Left ventricle myocardium inferior (tissue), 1 donor: Measurements from ENCODE around the gene CCDC187. TPM values are rescaled to one million over a fixed set of nuclear protein-coding genes. Genes with fewer than 3 reads are reported as not detected.

Source experiments
- DNase-seq: peaks from one replicate; pipeline ENCODE4 v3.0.0-alpha.2; 2020
- H3K27ac ChIP-seq: fragments of 200-600 bp; replicated peaks from 2 replicates; pipeline ENCODE4 v1.8.0; 2021
- H3K27me3 ChIP-seq: fragments of 200-600 bp; 2 replicates; pipeline ENCODE4 v1.8.0; 2021; ENCODE audit warnings: low read depth
- H3K36me3 ChIP-seq: fragments of 200-600 bp; 2 replicates; pipeline ENCODE4 v1.8.0; 2021
- H3K4me1 ChIP-seq: fragments of 200-600 bp; 2 replicates; pipeline ENCODE4 v1.8.0; 2021
- H3K4me3 ChIP-seq: fragments of 200-600 bp; 2 replicates; pipeline ENCODE4 v1.8.0; 2021; ENCODE audit warnings: mild to moderate bottlenecking, moderate library complexity
- H3K9me3 ChIP-seq: fragments of 200-600 bp; replicated peaks from 2 replicates; pipeline ENCODE4 v1.8.0; 2021
- intact Hi-C: fragments of 100-400 bp; cut with micrococcal nuclease; formaldehyde crosslinking; loops from one replicate; pipeline ENCODE4 v1.11.0; 2022
- total RNA-seq: library from RNA; stranded (reverse); fragmentation: NEBNext Ultra II Directional; extraction: Animal tissue kit (Norgen Biotek cat#: 25700); gene quantifications from one replicate; pipeline ENCODE4 v1.2.1, GENCODE V29; 2021
- TF ChIP-seq, protein P1 (sequence below): fragments of 200-600 bp; IDR thresholded peaks from 2 replicates; pipeline ENCODE4 v1.8.0; 2021; ENCODE audit warnings: antibody characterized with exemption, mild to moderate bottlenecking, borderline replicate concordance
- donor health status: DM: no; HTN: yes; CAD: no; lungs with severe emphysema.

Gene CCDC187
- total RNA-seq, 1 donor from 2014 or later, result not detected

DNA sequence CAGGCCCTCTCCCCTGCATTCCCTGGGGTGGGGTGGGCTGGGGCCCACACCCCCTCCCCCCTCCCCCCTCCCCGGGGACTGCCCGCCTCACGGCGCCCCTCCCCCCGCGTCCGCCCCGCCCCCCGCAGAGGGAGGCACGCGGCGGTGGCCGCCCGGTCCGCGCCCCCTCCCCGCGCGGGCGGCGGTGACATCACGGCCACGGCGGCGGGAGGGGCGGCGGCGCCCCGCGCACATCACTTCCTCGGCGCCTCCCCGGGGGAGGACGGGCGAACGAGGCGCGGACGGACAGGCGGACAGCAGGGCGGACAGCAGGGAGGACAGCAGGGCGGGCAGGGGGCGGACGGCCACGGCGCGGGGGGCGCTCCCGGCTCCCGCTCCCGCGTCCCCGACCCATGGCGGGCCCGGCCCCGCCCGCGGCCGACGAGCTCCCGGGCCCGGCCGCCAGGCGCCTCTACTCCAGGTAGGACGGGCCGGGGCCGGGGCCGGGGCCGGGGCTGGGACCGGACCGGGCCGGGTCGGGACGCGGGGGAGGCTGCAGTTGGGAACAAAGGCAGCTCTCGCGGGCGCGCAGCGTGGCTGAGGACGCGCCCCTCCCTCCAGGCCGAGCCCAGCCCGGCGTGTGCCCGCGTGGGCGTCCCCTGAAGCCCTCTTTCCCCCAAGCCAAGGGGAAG is 23.5 kb upstream of the CCDC187 start, which contains the start of gene GPSM1:
Gene GPSM1, plus strand, starts transcription at position 236 of the 671 bp plus-strand sequence. Its CDS starts 157 bp downstream, at position 393.
- Histone ChIP-seq H3K9me3 (no peaks in the 10 kb centered on the region), H3K36me3 (no peaks in the 10 kb centered on the region), H3K4me3 (peak within 1 kb of the TSS; percentile 87), H3K27me3 (no peaks in the 10 kb centered on the region), H3K27ac (peak within 1 kb of the TSS; percentile 81), H3K4me1 (peaks cover 62% of the 10 kb centered on the region)
- intact Hi-C loops, result no loop called here
- DNase-seq, result peak; percentile 70
- TF ChIP-seq, protein P1, sequence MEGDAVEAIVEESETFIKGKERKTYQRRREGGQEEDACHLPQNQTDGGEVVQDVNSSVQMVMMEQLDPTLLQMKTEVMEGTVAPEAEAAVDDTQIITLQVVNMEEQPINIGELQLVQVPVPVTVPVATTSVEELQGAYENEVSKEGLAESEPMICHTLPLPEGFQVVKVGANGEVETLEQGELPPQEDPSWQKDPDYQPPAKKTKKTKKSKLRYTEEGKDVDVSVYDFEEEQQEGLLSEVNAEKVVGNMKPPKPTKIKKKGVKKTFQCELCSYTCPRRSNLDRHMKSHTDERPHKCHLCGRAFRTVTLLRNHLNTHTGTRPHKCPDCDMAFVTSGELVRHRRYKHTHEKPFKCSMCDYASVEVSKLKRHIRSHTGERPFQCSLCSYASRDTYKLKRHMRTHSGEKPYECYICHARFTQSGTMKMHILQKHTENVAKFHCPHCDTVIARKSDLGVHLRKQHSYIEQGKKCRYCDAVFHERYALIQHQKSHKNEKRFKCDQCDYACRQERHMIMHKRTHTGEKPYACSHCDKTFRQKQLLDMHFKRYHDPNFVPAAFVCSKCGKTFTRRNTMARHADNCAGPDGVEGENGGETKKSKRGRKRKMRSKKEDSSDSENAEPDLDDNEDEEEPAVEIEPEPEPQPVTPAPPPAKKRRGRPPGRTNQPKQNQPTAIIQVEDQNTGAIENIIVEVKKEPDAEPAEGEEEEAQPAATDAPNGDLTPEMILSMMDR, result no peak

DNA sequence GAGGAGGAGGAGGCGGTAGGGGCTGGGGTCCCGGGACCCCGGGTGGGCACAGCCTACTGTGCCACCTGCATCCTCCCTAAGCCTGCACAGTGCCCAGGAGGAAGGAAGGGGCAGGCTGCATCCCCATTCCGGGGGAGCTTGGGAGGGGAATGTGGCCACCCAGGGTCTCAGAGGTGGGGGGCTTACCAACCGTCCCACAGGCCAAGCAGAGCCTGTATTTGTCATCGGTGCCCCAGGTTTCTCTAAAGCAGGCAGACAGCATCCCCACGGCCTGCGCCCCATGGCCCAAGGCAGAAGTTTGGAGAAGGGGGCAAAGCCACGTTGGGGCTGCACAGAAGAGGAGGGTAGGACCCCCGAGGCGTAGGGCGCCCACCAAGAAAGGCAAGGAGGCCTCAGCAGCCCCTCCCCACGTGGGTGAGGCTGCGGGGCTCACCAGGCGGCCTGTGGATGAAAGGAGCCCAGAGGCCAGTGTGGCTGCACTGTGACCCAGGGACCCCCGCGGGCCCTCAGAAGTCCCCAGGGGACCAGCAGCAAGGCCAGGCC is 22.9 kb upstream of the CCDC187 start:
- Histone ChIP-seq H3K27ac (peak overlapping the region; percentile 81), H3K9me3 (no peaks in the 10 kb centered on the region), H3K4me3 (peak overlapping the region; percentile 87), H3K4me1 (peaks cover 62% of the 10 kb centered on the region), H3K27me3 (no peaks in the 10 kb centered on the region), H3K36me3 (no peaks in the 10 kb centered on the region)
- TF ChIP-seq, protein P1, result no peak
- intact Hi-C loops, result no loop called here
- no peak for DNase-seq

DNA sequence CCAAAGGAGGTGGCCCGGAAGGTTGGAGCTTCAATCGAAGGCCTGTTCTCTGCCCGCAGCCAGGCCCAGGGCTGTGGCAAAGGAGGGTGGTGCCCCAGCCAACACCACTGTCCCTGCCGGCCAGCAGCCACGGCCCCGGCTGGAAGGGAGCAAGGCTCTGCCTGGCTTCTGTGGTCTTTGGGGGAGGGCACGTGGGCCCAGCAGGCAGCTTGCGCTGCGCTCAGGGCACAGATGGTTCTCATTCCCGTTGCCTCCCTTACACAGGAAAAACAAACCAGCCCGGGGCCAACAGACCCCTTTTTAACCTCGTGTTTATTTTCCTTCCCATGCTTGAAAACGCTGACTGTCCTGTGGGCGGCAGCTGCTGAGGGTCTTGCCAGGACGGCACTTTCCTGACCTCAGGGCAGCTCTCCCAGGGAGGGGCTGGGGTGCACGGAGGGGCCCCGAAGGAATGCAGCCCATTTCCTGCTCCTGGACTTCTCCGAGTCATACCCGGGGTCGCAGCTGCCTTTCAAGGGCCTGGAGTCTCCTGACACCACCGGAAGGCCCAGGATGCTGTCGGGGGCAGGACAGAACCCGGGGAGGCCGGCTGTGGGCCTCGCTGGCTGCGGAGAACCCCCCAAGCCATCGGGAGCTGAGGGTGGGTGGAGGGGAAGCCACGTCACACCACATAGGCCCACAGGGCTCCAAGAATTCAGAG is 22.3 kb upstream of the CCDC187 start:
- peaks cover 6% of the 10 kb centered on the region for H3K9me3 ChIP-seq
- no peak overlapping the region for H3K4me3 ChIP-seq
- peak overlapping the region; percentile 81 for H3K27ac ChIP-seq
- intact Hi-C loops, result no loop called here
- H3K36me3 ChIP-seq, result no peaks in the 10 kb centered on the region
- TF ChIP-seq, protein P1, result no peak
- H3K27me3 ChIP-seq, result no peaks in the 10 kb centered on the region
- DNase-seq, result no peak
- H3K4me1 ChIP-seq, result peaks cover 62% of the 10 kb centered on the region

DNA sequence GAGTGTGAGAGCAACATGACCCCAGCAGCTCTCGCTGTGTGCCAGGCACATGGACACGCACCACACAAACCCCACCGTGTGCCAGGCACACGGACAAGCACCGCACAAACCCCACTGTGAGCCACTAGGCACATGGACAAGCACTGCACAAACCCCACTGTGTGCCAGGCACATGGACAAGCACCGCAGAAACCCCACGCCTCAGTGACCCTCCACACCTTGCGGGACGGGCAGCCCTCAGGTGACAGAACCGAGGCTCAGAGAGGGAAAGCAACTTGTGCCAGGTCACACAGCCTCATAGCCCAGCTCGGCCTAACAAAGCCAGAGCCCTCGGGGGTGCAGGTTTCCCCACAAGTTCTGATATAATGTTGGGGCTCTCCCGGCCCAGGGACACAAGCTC is 21.5 kb upstream of the CCDC187 start:
- H3K27ac ChIP-seq, result peak overlapping the region; percentile 81
- H3K9me3 ChIP-seq, result peaks cover 12% of the 10 kb centered on the region
- no peak overlapping the region for H3K4me3 ChIP-seq
- TF ChIP-seq, protein P1, result no peak
- H3K4me1 ChIP-seq, result peaks cover 57% of the 10 kb centered on the region
- no peak for DNase-seq
- intact Hi-C loops, result no loop called here
- no peaks in the 10 kb centered on the region for H3K36me3 ChIP-seq
- no peaks in the 10 kb centered on the region for H3K27me3 ChIP-seq

DNA sequence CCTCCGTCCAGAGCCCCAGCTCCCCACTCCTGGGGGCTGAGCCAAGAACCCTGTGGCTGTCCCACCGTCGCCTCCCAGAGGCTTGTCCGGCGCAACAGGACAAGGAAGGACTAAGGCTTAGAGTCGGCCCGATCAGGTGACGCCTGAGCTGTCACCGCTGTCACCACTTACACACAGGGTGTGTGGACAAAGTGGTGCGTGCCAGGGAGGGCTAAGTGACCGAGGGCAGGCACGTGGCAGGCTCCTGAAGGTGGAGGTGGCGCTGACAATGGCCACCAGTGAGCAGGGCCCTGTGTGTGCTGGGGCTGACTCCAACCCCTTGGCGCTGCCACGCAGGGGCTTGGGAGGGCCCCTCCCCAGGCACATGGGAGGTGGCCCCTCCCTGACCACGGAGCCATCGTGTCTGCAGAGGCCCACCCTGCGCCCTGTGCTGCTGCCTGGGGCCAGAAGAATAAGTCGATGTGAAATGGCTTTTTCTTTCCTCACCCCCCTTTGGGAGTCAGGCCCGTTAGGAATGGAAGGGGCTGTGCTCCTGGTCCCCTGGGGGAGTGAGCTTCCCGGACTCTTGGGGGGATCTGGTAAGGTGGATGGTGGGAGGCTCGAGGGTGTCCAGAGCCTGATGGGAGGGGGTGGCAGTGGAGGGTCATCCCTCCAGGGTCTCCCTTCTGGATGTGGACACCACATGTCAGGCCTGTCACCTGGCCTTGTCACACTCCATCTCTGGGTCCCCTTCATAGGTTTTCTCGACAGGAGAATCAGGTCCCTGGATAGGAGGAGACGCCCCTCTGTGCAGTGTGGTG is 20.8 kb upstream of the CCDC187 start:
- Histone ChIP-seq H3K27me3 (no peaks in the 10 kb centered on the region), H3K9me3 (peaks cover 17% of the 10 kb centered on the region), H3K4me1 (peaks cover 50% of the 10 kb centered on the region), H3K27ac (peak overlapping the region; percentile 81), H3K36me3 (no peaks in the 10 kb centered on the region), H3K4me3 (no peak overlapping the region)
- DNase-seq, result peak; percentile 81
- intact Hi-C loops, result no loop called here
- TF ChIP-seq, protein P1, result peak; percentile 22
